ENCODE data around the gene TRPC4AP.
A peak's percentile ranks its signal among the peaks of the same experiment; 100 is the strongest.

The TRPC4AP gene

GRCh38 chr20:34971561-34972235 is 120.9 kb downstream of the TRPC4AP start:
- DNase-seq (ENCODE audit: low read depth in 1 of 2, low spot score in 1 of 2) = no peak

- DNase-seq (ENCODE audit: low read depth in 1 of 2, low spot score in 1 of 2) = no peak
These were observed 121.6 kb downstream of the TRPC4AP start for GRCh38 chr20:34970846-34971560.

- no peak for DNase-seq (ENCODE audit: low read depth in 1 of 2, low spot score in 1 of 2)
These were observed 122.3 kb downstream of the TRPC4AP start for GRCh38 chr20:34970193-34970840.

GRCh38 chr20:34968042-34968775 is 124.4 kb downstream of the TRPC4AP start:
- DNase-seq (ENCODE audit: low read depth in 1 of 2, low spot score in 1 of 2) = no peak

GRCh38 chr20:34967421-34967820 is 125.2 kb downstream of the TRPC4AP start:
- DNase-seq (ENCODE audit: low read depth in 1 of 2, low spot score in 1 of 2) = no peak

- no peak for DNase-seq (ENCODE audit: low read depth in 1 of 2, low spot score in 1 of 2)
These were observed 127.6 kb downstream of the TRPC4AP start for GRCh38 chr20:34965051-34965450.

GRCh38 chr20:34964486-34964885 is 128.1 kb downstream of the TRPC4AP start:
- no peak for DNase-seq (ENCODE audit: low read depth in 1 of 2, low spot score in 1 of 2)

- no peak for DNase-seq (ENCODE audit: low read depth in 1 of 2, low spot score in 1 of 2)
These were observed 135.7 kb downstream of the TRPC4AP start for GRCh38 chr20:34956751-34957472.

- DNase-seq (ENCODE audit: low read depth in 1 of 2, low spot score in 1 of 2) = no peak
These were observed 136.6 kb downstream of the TRPC4AP start for GRCh38 chr20:34956041-34956458.

- DNase-seq (ENCODE audit: low read depth in 1 of 2, low spot score in 1 of 2) = peak; percentile 93 to 99
These were observed 137.2 kb downstream of the TRPC4AP start, which contains the start of the genes GSS and MYH7B for GRCh38 chr20:34955231-34956040. GSS (minus strand) TSS chr20:34955806; CDS start chr20:34951852, 3,954 bp downstream. MYH7B (plus strand) TSS chr20:34955868; CDS start chr20:34978006, 22,138 bp downstream.

- no peak for DNase-seq (ENCODE audit: low read depth in 1 of 2, low spot score in 1 of 2)
These were observed 137.7 kb downstream of the TRPC4AP start for GRCh38 chr20:34954904-34955230.

- no peak for DNase-seq (ENCODE audit: low read depth in 1 of 2, low spot score in 1 of 2)
These were observed 138.6 kb downstream of the TRPC4AP start for GRCh38 chr20:34953960-34954359.

- no peak for DNase-seq (ENCODE audit: low read depth in 1 of 2, low spot score in 1 of 2)
These were observed 139.9 kb downstream of the TRPC4AP start for GRCh38 chr20:34952671-34953070.

Measured in stimulated activated CD4-positive, alpha-beta T cell treated with anti-CD3 and anti-CD28 coated beads, Interleukin-15, amount 100 ng/mL, for 1 hour (primary cell).